ENCODE measurements around the gene POLRMT.
"Not testable (repeated sequence)": the region's sequence is repeated elsewhere in the genome, so short reads cannot be mapped to it uniquely, and the experiment has no call there.

Gene POLRMT

DNA sequence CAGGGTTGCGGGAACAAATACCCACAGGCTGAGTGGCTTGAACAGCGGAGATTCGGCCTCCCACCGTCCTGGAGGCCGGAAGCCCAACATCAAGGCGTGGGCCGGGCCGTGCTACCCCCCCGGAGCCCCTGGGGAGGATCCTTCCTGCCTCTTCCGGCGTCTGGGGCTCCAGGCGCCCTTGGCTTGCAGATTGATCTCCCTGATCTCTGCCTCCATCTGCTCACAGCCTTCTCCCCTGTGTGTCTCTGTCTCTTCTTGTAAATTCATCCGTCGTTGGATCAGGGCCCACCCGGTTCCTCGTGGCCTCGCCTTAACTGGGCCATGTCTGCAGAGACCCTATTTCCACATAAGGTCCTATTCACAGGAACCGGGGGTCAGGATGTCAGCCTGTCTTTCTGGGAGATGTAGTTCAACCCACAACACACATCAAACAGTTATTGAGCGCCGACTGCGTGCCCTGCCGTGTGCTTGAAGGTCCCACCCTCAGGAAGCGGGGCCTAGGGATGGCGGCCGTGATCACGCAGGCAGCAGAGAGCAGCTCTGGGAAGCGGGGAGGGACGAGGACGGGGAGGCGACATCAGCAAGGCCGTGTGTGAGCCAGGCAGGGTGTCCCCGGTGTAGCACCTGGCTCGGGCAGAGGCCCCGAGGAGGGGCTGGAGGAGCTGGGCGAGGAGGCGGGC is 22.4 kb downstream of the POLRMT start:
- DNase-seq (ENCODE audit: low spot score): no peak

GRCh38 chr19:610071-610800 is 23.1 kb downstream of the POLRMT start:
- DNase-seq (ENCODE audit: low spot score): no peak

DNA sequence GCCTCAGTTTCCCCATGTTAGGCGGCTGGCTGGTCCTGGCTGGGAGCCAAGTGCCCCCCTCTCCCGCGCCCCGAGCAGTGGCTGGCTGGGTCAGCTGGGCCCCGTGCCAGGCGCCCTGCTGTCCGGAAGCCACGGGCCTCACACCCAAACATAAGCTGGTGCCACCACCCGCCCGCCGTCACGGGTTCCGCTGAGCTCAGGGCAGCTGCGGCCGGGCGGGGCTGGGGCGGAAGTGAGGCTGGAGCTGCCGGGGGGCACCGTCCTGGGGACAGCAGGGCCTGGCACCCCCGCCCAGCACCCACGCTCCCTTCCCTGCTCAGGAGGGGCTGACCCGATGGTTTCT is 24.4 kb downstream of the POLRMT start:
- no peak for DNase-seq (ENCODE audit: low spot score)

DNA sequence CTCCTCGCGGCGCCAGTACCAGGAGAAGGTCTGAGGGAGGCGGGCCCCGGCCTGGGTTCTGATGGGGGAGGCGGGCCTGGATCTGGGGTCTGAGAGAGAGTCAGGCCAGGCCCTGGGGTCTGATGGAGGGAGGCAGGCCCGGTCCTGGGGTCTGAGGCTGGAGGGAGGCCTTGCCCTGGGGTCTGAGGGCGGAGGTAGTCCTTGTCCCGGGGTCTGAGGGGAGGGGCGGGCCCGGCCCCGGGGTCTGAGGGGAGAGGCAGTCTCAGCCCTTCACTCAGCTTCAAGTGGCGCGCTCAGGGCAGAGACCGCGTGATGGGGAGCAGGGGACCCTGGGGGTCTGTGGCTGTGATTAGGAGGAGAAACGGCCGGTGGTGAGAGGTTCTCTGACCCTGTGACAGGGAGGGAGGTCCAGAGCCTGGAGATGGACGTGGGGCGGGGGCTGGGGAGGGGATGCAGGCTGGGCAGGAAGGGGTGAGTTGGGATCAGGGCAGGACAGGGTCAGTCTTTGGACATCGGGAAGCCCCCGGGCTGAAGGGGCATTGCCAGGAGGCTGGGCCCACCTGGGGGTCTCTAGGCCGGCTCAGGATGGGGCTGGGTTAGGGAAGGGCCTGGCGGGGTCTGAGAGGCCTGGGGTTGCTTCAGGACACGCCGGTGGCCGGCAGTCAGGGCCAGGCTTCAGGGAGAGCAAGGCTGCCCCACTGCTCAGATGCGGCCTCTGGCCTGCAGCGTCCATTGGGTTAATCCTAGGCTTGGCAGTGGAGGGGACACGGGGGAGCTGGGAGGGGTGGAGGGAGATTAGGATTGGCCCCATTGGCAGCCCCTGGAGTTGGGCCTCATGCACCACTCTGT is 25.0 kb downstream of the POLRMT start:
- no peak for DNase-seq (ENCODE audit: low spot score)

- no peak for DNase-seq (ENCODE audit: low spot score)
Measured at GRCh38 chr19:607301-608154, 25.8 kb downstream of the POLRMT start.

GRCh38 chr19:605061-605971 is 28.0 kb downstream of the POLRMT start:
- not testable (repeated sequence) for DNase-seq (ENCODE audit: low spot score)

- no peak for DNase-seq (ENCODE audit: low spot score)
Measured at GRCh38 chr19:604355-604754, 29.0 kb downstream of the POLRMT start.

- not testable (repeated sequence) for DNase-seq (ENCODE audit: low spot score)
Measured at GRCh38 chr19:603779-604178, 29.6 kb downstream of the POLRMT start.

- not testable (repeated sequence) for DNase-seq (ENCODE audit: low spot score)
Measured at GRCh38 chr19:603302-603639, 30.1 kb downstream of the POLRMT start.

DNA sequence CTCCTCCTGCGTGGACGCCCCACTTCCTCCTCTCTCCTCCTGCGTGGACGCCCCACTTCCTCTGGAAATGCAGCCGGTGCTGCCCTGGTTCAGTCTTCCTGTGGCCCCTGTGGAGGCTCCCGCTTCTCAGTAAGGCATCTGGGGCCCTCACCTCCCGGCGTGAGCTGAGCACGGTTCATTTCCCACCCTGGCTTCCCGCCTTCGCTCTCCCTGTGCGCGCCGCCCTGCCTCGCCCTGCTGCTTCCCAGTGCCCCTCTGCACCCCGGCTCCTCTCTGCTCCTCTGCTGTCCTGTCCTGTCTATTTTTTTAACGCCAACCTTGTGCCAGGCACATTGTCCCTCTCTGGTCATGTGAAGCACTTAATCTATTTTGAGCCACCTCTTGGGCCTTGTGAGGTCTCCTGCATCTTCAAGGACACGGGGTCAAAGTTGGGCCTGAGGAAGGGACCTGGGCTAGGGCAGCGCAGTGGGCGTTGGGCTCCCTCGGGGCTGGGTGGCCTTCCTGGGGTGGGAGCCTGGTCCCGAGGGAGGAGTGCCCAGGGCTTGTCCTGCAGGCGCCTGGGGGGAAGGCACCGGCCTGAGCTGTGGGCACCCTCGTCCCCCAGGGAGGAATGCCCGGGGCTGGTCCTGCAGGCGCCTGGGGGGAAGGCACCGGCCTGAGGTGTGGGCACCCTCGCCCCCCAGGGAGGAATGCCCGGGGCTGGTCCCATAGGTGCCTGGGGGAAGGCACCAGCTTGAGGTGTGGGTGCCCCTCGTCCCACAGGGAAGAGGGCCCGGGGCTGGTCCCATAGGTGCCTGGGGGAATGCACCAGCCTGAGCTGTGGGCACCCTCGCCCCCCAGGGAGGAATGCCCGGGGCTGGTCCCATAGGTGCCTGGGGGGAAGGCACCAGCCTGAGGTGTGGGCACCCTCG is 30.7 kb downstream of the POLRMT start:
- DNase-seq (ENCODE audit: low spot score): no peak

DNA sequence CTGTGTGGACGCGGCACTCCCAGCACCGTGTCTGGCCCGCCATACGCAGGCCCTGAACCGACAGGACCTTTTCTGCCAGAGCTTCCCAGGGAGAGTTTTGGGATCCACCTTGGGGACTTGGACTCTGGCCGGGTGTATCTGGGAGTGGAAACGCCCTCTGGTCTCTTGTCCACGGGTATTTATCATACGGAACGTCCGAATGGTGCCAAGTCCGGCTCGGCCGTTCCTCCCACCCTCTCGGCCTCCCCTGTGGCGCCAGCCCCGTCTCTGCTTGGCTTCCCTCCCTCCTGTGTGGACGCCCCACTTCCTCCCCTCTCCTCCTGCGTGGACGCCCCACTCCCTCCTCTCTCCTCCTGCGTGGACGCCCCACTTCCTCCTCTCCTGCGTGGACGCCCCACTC is 31.5 kb downstream of the POLRMT start:
- DNase-seq (ENCODE audit: low spot score): no peak

GRCh38 chr19:601310-601709 is 32.0 kb downstream of the POLRMT start:
- no peak for DNase-seq (ENCODE audit: low spot score)

GRCh38 chr19:597406-598315 is 35.7 kb downstream of the POLRMT start:
- no peak for DNase-seq (ENCODE audit: low spot score)

DNA sequence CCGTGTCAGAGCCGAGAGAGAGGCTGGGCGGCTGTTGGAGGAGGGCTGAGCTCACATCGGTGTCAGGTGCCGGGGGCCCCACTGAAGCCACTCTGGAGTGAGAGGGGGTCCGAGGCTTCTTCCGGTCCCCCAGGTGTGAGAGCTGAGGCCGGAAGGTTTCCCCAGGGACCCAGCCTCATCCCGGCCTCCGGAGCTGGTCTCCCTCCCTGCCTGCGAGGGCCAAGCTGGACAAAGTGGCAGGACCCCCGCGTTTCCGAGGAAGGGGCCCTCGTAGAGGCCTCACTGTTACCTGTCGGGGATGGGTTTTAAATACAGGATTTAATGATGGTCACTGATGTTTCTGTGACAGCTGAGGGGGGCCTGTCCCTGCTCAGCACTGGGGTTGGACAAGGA is 37.1 kb downstream of the POLRMT start:
- no peak for DNase-seq (ENCODE audit: low spot score)

DNA sequence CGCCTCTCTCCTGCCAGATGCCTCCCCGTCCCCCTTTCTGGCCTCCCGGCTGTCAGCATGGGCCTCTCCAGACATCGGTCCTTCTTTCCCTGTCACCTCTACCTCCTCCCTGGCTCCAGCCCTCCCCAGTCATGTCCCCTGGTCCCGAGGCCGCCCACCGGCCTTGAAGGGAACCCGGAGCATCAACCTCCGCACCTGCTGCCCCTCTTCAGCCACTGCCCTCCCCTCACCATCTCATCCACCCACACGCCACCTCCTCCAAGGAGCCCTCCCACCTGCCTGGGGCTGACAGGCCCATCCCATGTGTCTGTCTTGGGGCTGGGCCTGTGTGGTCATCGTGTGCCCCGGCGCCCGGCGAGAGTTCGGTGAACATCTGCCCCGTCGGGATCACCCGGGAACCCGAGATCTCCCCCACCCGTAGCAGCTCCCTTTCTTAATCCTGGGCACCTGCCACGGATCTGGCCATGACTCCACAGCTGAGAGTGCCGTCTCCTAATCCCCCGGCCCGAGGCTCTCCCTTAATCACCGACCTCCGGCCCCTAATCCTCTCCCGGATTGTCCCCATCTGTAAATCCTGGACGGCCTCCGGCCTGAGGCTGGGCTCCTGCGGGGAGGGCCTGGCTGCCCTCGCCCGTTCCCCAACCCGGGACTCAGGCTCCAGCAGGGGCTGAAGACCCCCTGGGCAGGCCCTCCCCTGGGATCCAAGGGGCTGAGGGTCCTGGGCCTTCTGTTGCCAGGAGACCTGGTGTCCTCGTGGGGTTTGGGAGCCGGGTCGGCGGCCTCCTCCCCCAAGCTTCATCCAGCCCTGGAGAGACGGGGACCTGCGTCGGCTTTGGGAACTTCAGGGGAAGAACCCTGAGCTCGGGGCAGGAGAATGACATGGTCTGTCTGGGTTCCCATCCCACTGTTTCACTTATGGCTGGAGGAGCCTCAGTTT is 37.7 kb downstream of the POLRMT start:
- DNase-seq (ENCODE audit: low spot score): no peak

GRCh38 chr19:594265-594870 is 39.0 kb downstream of the POLRMT start:
- no peak for DNase-seq (ENCODE audit: low spot score)

DNA sequence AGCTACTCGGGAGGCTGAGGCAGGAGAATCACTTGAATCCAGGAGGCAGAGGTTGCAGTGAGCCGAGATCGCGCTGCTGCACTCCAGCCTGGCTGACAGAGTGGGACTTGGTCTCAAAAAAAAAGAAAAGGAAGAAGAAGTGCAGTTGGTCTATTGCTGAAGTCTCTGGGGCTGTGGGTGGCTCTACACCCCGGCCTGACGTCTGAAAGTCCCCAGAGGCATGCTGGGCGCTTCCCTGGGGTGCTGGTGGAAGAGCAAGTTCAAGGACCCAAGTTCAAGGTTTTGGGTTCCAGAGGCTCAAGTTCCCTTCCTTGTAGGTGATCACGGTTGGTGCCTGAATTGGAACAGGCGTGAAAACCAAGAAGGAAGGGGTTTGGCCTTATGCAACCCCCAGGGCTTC is 39.8 kb downstream of the POLRMT start:
- DNase-seq (ENCODE audit: low spot score): no peak

All from HuH-7 (cell line).